HG03378 (cell line): ENCODE measurements around the gene ZMYM2.

Experiments used
- ATAC-seq: cut with Tn5 transposase; IDR thresholded peaks from one replicate; pipeline ENCODE4 v1.9.1; 2021; ENCODE audit warnings: mild to moderate bottlenecking, moderate library complexity; ENCODE audit not compliant: unreplicated experiment

Gene ZMYM2

GRCh38 chr13:20131057-20131832 lies 172.7 kb downstream of the ZMYM2 start:
- ATAC-seq = no peak

GRCh38 chr13:20132052-20132634 lies 173.6 kb downstream of the ZMYM2 start:
- no peak for ATAC-seq

- no peak for ATAC-seq
Observed at GRCh38 chr13:20134732-20135131, 176.2 kb downstream of the ZMYM2 start.

- ATAC-seq = no peak
Observed at GRCh38 chr13:20136781-20137703, 178.5 kb downstream of the ZMYM2 start.

- ATAC-seq = no peak
Observed at GRCh38 chr13:20137875-20138274, 179.3 kb downstream of the ZMYM2 start.

GRCh38 chr13:20140487-20140886 lies 182.0 kb downstream of the ZMYM2 start:
- ATAC-seq = no peak
